DOHH2 (cell line): ENCODE measurements around the gene PYDC1.

Experiments used
- EZH2phosphoT487 ChIP-seq: fragments of 200-600 bp; sonication (generic); IDR thresholded peaks from 2 replicates; pipeline ENCODE4 v1.6.1; 2017; ENCODE audit warnings: borderline replicate concordance, mild to moderate bottlenecking, antibody characterized with exemption, low read length, moderate library complexity, mixed read lengths
- TF ChIP-seq, protein P1 (sequence below): fragments of 200-600 bp; sonication (generic); IDR thresholded peaks from one replicate; pipeline ENCODE4 v1.5.1; 2014; ENCODE audit warnings: antibody characterized with exemption, mild to moderate bottlenecking, low read depth, low read length; ENCODE audit not compliant: poor library complexity, severe bottlenecking

- TF ChIP-seq, protein P1, sequence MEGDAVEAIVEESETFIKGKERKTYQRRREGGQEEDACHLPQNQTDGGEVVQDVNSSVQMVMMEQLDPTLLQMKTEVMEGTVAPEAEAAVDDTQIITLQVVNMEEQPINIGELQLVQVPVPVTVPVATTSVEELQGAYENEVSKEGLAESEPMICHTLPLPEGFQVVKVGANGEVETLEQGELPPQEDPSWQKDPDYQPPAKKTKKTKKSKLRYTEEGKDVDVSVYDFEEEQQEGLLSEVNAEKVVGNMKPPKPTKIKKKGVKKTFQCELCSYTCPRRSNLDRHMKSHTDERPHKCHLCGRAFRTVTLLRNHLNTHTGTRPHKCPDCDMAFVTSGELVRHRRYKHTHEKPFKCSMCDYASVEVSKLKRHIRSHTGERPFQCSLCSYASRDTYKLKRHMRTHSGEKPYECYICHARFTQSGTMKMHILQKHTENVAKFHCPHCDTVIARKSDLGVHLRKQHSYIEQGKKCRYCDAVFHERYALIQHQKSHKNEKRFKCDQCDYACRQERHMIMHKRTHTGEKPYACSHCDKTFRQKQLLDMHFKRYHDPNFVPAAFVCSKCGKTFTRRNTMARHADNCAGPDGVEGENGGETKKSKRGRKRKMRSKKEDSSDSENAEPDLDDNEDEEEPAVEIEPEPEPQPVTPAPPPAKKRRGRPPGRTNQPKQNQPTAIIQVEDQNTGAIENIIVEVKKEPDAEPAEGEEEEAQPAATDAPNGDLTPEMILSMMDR = no peak
- TF ChIP-seq EZH2phosphoT487 = no peak
These were observed 31.6 kb downstream of the PYDC1 start for GRCh38 chr16:31185339-31185738.
